Peyer's patch (tissue), 4 donors: ENCODE measurements around the gene MAP7D1. TPM values are rescaled to one million over a fixed set of nuclear protein-coding genes. Genes with fewer than 3 reads are reported as not detected.

ENCODE experiments used
- DNase-seq, 3 donors: peaks; one replicate each; pipeline ENCODE4 v3.0.0-alpha.2; 2017 to 2019
- H3K27ac ChIP-seq, 4 donors: fragments of 200-600 bp; sonication (generic); one replicate each; pipeline ENCODE4 v1.5.1; 2016 to 2019
- H3K27me3 ChIP-seq, 2 donors: fragments of 200-600 bp; sonication (generic); one replicate each; pipeline ENCODE4 v1.5.1; 2019
- H3K36me3 ChIP-seq, 3 donors: fragments of 200-600 bp; sonication (generic); one replicate each; pipeline ENCODE4 v1.5.1; 2016 to 2019
- H3K4me1 ChIP-seq, 4 donors: fragments of 200-600 bp; sonication (generic); one replicate each; pipeline ENCODE4 v1.5.1; 2016 to 2019
- H3K4me3 ChIP-seq, 4 donors: fragments of 200-600 bp; sonication (generic); 1 replicate in 3 of 4; 2 replicates in 1 of 4; pipeline ENCODE4 v1.5.1; 2016 to 2019; ENCODE audit warnings: mild to moderate bottlenecking in 1 of 4
- H3K9me3 ChIP-seq, 4 donors: fragments of 200-600 bp; sonication (generic); one replicate each; pipeline ENCODE4 v1.5.1; 2016 to 2019; ENCODE audit warnings: mild to moderate bottlenecking in 1 of 4
- POLR2A ChIP-seq, 2 donors: fragments of 450-650 bp; IDR thresholded peaks; one replicate each; pipeline ENCODE4 v1.5.1; 2017; ENCODE audit warnings: antibody characterized with exemption in 2 of 2, mild to moderate bottlenecking in 2 of 2, moderate library complexity in 2 of 2
- total RNA-seq, 4 donors: library from RNA; depleted of rRNA; stranded (reverse); fragments of >200 nt; gene quantifications; one replicate each; pipeline ENCODE4 v1.1.0, GENCODE V29; 2016
- TF ChIP-seq, protein P1 (sequence below), 6 experiments: fragments of 450-650 bp in 4 of 6; fragments of 200-600 bp in 2 of 6; sonication (generic) in 1 of 6; IDR thresholded peaks; one replicate each; pipeline ENCODE4 v1.5.1; 2017 to 2019; ENCODE audit warnings: antibody characterized with exemption in 6 of 6, mild to moderate bottlenecking in 3 of 6, moderate library complexity in 1 of 6

Gene MAP7D1
- 10 to 100 TPM; 38.2 to 62.7 (median 46.4) TPM for total RNA-seq

DNA sequence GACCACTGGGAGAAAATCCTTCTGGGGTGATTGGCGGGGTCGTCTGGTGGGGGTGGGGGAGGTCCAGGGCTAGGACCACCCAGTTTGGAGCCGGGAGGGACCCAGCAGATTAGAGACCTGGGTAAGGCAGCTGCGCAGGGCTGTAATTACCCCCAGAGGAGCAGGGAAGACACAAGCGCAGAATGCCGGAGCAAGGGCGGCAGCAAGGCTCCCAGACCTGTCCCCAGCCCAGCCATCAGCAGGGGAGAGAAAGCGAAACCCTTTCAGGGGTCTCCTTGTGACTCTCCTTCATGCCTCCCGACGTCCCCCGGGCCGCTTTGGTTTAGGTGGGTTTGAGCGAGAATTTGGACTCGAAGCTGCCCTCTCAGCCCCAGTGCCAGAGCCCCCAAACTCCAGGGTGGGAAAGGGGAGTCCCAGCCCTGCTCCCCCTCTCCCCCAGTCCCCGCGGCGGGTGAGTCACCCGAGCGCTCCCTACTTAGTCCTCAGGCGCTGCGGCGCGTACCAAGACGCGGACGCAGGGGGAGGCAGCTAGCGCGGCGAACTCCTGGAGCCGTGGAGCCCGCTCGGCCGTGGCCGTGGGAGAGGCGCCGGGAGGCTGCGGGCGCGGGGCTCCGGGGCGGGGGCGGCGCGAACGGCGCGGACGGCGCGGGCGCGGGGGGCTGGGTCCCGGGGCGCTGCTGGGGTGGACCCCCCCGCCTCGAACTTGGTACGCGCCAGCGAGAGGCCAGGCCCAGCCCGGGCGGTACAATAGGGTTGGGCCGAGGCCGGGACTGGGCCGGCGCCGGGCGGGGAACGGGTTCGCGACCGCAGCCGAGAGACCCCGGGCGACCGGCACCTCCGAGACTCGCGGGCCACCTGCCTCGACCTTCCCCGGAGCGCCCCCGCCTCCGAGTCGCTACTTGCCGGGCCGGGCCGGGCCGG is at the start of gene MAP7D1:
TSS of gene MAP7D1 (plus strand) at position 753 of the 921 bp plus-strand sequence. CDS start 258 bp downstream, outside the sequence.
- peak; percentile 80 to 93 (median 93) for DNase-seq
- H3K27me3 ChIP-seq: no peaks in the 10 kb centered on the region
- no peaks in the 10 kb centered on the region for H3K9me3 ChIP-seq
- TF ChIP-seq, protein P1, sequence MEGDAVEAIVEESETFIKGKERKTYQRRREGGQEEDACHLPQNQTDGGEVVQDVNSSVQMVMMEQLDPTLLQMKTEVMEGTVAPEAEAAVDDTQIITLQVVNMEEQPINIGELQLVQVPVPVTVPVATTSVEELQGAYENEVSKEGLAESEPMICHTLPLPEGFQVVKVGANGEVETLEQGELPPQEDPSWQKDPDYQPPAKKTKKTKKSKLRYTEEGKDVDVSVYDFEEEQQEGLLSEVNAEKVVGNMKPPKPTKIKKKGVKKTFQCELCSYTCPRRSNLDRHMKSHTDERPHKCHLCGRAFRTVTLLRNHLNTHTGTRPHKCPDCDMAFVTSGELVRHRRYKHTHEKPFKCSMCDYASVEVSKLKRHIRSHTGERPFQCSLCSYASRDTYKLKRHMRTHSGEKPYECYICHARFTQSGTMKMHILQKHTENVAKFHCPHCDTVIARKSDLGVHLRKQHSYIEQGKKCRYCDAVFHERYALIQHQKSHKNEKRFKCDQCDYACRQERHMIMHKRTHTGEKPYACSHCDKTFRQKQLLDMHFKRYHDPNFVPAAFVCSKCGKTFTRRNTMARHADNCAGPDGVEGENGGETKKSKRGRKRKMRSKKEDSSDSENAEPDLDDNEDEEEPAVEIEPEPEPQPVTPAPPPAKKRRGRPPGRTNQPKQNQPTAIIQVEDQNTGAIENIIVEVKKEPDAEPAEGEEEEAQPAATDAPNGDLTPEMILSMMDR (IDR thresholded peaks at IDR 0.05): no peak
- TF ChIP-seq POLR2A (IDR thresholded peaks at IDR 0.05): peak; percentile 69 to 79
- peak within 1 kb of the TSS; percentile 97 to 100 (median 98) for H3K27ac ChIP-seq
- peak within 1 kb of the TSS; percentile 98 to 100 (median 99) for H3K4me3 ChIP-seq
- H3K36me3 ChIP-seq: no peaks in the 10 kb centered on the region
- peaks cover 0 to 54% (median 51%) of the 10 kb centered on the region in 4 donors for H3K4me1 ChIP-seq

DNA sequence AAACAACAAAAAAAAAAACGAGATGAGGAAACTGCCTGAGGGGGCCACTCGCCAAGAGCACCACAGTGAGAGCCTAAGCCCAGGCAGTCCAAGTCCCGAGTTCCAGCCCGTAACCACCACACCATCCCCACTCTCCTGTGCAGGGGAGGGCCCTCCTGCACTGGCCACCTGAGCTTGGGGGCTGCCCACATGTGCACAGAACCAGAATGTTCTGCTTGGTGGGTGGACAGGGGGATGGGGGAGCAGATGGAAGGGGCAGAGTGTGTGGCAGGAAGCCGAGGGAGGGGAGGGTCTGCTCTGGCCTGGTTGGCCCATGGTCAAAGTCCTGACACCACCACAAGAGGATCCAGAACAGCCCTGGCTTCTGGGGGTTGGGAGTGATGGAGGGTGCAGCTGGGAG is 49.7 kb upstream of the MAP7D1 start:
- DNase-seq: no peak
- Histone ChIP-seq H3K9me3 (no peaks in the 10 kb centered on the region), H3K4me3 (no peak overlapping the region), H3K4me1 (no peaks in the 10 kb centered on the region), H3K27ac (no peak overlapping the region), H3K36me3 (no peaks in the 10 kb centered on the region), H3K27me3 (no peaks in the 10 kb centered on the region)
- TF ChIP-seq, protein P1 (IDR thresholded peaks at IDR 0.05): no peak

DNA sequence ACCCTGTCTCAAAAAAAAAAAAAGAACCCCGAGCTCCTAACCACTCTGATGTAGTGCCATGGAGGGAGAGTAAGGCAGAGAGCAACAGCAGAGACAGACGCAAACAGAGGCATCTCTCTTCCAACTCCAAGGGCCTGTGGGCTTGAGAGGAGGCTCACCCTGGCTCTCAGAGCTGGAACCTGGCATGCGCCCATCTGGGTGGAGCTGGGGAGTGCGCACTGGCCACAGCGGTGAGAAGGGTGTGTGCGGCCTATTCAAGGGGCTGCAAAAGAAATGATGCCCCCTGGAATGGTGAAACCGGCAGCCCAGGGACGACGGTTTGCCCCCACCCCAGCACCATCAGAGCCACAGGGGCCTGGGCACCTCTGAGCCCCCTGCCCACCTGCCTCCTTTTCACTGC is 48.6 kb upstream of the MAP7D1 start:
- Histone ChIP-seq H3K4me1 (no peaks in the 10 kb centered on the region), H3K27ac (no peak overlapping the region), H3K27me3 (no peaks in the 10 kb centered on the region), H3K36me3 (no peaks in the 10 kb centered on the region), H3K9me3 (no peaks in the 10 kb centered on the region), H3K4me3 (no peak overlapping the region)
- TF ChIP-seq, protein P1 (IDR thresholded peaks at IDR 0.05): no peak
- no peak for TF ChIP-seq POLR2A (IDR thresholded peaks at IDR 0.05)
- no peak for DNase-seq

DNA sequence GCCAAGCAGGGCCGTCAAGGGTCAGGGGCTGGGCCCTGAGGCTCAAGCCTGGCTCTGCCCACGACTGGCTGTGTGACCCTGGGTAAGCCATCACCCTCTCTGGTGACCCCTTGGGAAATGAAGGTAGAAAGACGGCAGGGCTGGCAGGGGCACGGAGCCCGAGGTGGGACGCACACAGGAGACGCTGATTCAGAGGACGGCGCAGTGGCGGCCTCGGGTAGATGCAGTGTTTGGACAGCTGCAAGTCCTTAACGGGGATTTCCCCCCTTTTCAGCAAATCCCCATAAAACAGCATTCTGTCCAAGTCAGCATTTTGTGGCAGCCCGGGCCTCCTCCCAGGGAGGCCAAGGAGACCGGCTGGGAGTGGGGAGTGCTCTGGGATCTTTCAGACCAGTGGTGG is 47.6 kb upstream of the MAP7D1 start:
- DNase-seq: no peak
- Histone ChIP-seq H3K36me3 (no peaks in the 10 kb centered on the region), H3K4me3 (no peak overlapping the region), H3K9me3 (no peaks in the 10 kb centered on the region), H3K27me3 (no peaks in the 10 kb centered on the region), H3K27ac (no peak overlapping the region), H3K4me1 (no peaks in the 10 kb centered on the region)
- no peak for TF ChIP-seq POLR2A (IDR thresholded peaks at IDR 0.05)
- TF ChIP-seq, protein P1 (IDR thresholded peaks at IDR 0.05): no peak

DNA sequence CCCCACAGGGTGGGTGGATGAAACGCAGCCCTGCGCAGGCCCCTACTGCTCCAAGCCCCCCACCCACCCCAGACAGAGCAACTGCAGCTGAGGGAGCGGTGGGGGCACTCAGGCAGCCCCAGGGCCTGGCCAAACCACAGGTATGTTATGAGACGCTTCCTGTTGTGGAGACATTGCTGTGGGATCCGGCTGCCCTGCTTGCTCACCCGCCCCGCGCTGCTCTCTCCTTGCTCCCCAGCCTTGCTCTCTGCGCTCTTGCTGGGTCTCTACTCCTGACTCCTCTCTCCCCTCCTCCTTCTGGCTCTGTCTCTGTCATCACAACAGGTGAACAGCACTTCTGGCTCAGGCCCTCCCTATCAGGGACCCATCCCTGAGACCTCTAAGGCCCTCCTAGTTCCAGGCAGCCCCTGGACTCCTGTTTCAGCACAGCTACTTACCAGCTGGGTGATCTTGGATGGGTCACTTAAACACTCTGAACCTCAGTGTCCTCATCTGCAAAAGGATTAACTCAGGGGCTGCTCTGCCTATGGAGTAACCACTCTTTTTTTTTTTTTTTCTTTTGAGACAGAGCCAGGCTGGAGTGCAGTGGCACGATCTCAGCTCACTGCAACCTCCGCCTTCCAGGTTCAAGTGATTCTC is 46.8 kb upstream of the MAP7D1 start:
- DNase-seq: peak in 2 of 3 donors; percentile 35 to 63
- Histone ChIP-seq H3K4me1 (no peaks in the 10 kb centered on the region), H3K27me3 (no peaks in the 10 kb centered on the region), H3K27ac (no peak overlapping the region), H3K36me3 (no peaks in the 10 kb centered on the region), H3K9me3 (no peaks in the 10 kb centered on the region), H3K4me3 (no peak overlapping the region)
- TF ChIP-seq, protein P1 (IDR thresholded peaks at IDR 0.05): no peak
- TF ChIP-seq POLR2A (IDR thresholded peaks at IDR 0.05): no peak
